A549 (cell line): ENCODE measurements around the gene ATP5F1A. TPM values are rescaled to one million over a fixed set of nuclear protein-coding genes. Genes with fewer than 3 reads are reported as not detected.

Experiments
- ATAC-seq, 2 experiments: fragments of 200-7000 bp in 1 of 2; fragments of >200 bp in 1 of 2; cut with Nextera tagmentation in 1 of 2; cut with Tn5 transposase in 1 of 2; 3 replicates each; pipeline versions ENCODE4 v1.8.0 to v1.9.1; 2018 to 2020; ENCODE audit warnings: mild to moderate bottlenecking in 1 of 2, moderate library complexity in 1 of 2
- CTCF ChIA-PET: fragments of 300-600 bp; sonication (Branson Sonifier 250); formaldehyde crosslinking; extraction: SDS; loops from one replicate; lab custom pipeline; 2021; ENCODE audit warnings: antibody characterized with exemption, inconsistent platforms; lab: Yijun Ruan, JAX
- POLR2A ChIA-PET: fragments of 350-600 bp; formaldehyde crosslinking; extraction: SDS; loops from one replicate; lab custom pipeline; 2021; ENCODE audit warnings: antibody characterized with exemption, inconsistent platforms; lab: Yijun Ruan, JAX
- DNase-seq, 2 experiments: peaks; one replicate each; pipeline versions ENCODE4 v3.0.0 to v3.0.0-alpha.2; 2011 to 2016; ENCODE audit warnings: low read depth in 1 of 2, low spot score in 1 of 2
- FAIRE-seq: peaks from 2 replicates; lab custom pipeline; 2011; peaks lifted over from hg19 to GRCh38; lab: Jason Lieb, UNC
- H3K27ac ChIP-seq, 2 experiments: fragments of >200 bp; sonication (Bioruptor Twin); formaldehyde crosslinking; 3 replicates each; pipeline ENCODE4 v1.5.1; 2016 to 2017
- H3K4me1 ChIP-seq: fragments of >200 bp; sonication (Bioruptor Twin); formaldehyde crosslinking; 3 replicates; pipeline ENCODE4 v1.6.1; 2016
- H3K4me2 ChIP-seq: fragments of >200 bp; sonication (Bioruptor Twin); formaldehyde crosslinking; 3 replicates; pipeline ENCODE4 v1.6.1; 2016
- H3K4me3 ChIP-seq: fragments of >200 bp; sonication (Bioruptor Twin); formaldehyde crosslinking; 3 replicates; pipeline ENCODE4 v1.5.1; 2016
- H3K9me3 ChIP-seq: fragments of >200 bp; sonication (Bioruptor Twin); formaldehyde crosslinking; 3 replicates; pipeline ENCODE4 v1.6.1; 2016
- CEBPB ChIP-seq, 2 experiments: fragments of >200 bp in 1 of 2; sonication (Bioruptor Twin) in 1 of 2; formaldehyde crosslinking in 1 of 2; IDR thresholded peaks; 2 replicates each; pipeline ENCODE4 v1.6.1; 2012 to 2016
- CHD4 ChIP-seq: fragments of 200-600 bp; sonication (generic); IDR thresholded peaks from 2 replicates; pipeline ENCODE4 v1.6.1; 2016; ENCODE audit warnings: antibody characterized with exemption, mild to moderate bottlenecking, borderline replicate concordance
- EHF ChIP-seq: fragments of 250-450 bp; sonication (Bioruptor Pico); IDR thresholded peaks from 2 replicates; pipeline ENCODE4 v1.5.0; 2020; ENCODE audit warnings: mild to moderate bottlenecking
- FOSL2 ChIP-seq, 2 experiments: fragments of 450-650 bp in 1 of 2; fragments of >200 bp in 1 of 2; sonication (Bioruptor Twin) in 1 of 2; formaldehyde crosslinking; IDR thresholded peaks; 2 replicates each; pipeline versions ENCODE4 v1.5.0 to v1.6.1; 2016 to 2020; ENCODE audit warnings: mild to moderate bottlenecking in 1 of 2, moderate library complexity in 1 of 2
- HOXA7 ChIP-seq: fragments of 250-450 bp; sonication (Bioruptor Pico); IDR thresholded peaks from 2 replicates; pipeline ENCODE4 v1.5.0; 2020; ENCODE audit warnings: mild to moderate bottlenecking, moderate library complexity
- HOXB5 ChIP-seq: fragments of 250-450 bp; sonication (Bioruptor Pico); IDR thresholded peaks from 2 replicates; pipeline ENCODE4 v1.5.0; 2020; ENCODE audit warnings: mild to moderate bottlenecking, moderate library complexity
- JUN ChIP-seq, 2 experiments: fragments of >200 bp; sonication (Bioruptor Twin); formaldehyde crosslinking; IDR thresholded peaks; 2 replicates in 1 of 2; 3 replicates in 1 of 2; pipeline ENCODE4 v1.6.1; 2016 to 2017
- KDM5A ChIP-seq: fragments of 200-600 bp; sonication (generic); IDR thresholded peaks from 2 replicates; pipeline ENCODE4 v1.6.1; 2016; ENCODE audit warnings: antibody characterized with exemption, mild to moderate bottlenecking
- NFE2L2 ChIP-seq: fragments of 150-350 bp; conservative IDR thresholded peaks from 2 replicates; pipeline ENCODE4 v1.6.1; 2014; ENCODE audit warnings: low read length
- NPAS2 ChIP-seq: fragments of 250-450 bp; sonication (Bioruptor Pico); IDR thresholded peaks from 2 replicates; pipeline ENCODE4 v1.8.0; 2022; ENCODE audit warnings: mild to moderate bottlenecking, moderate library complexity, borderline replicate concordance
- POLR2A ChIP-seq: IDR thresholded peaks from 2 replicates; pipeline ENCODE4 v1.6.1; 2012; ENCODE audit warnings: mild to moderate bottlenecking, low read length
- POLR2AphosphoS2 ChIP-seq: conservative IDR thresholded peaks from 2 replicates; pipeline ENCODE4 v1.6.1; 2012; ENCODE audit warnings: low read length, improper control_type of control experiment, inconsistent platforms
- RCOR1 ChIP-seq: fragments of 150-350 bp; IDR thresholded peaks from 2 replicates; pipeline ENCODE4 v1.6.1; 2014; ENCODE audit warnings: antibody characterized with exemption, low read length, low read depth
- RNF2 ChIP-seq: fragments of 200-600 bp; sonication (generic); IDR thresholded peaks from 2 replicates; pipeline ENCODE4 v1.6.1; 2016; ENCODE audit warnings: low read depth, mild to moderate bottlenecking, antibody characterized with exemption, moderate library complexity, borderline replicate concordance
- SMC3 ChIP-seq: fragments of >200 bp; sonication (Bioruptor Twin); formaldehyde crosslinking; IDR thresholded peaks from 3 replicates; pipeline ENCODE4 v1.6.1; 2018; ENCODE audit warnings: inconsistent platforms
- SREBF2 ChIP-seq: fragments of 450-650 bp; IDR thresholded peaks from 2 replicates; pipeline ENCODE4 v1.6.1; 2014; ENCODE audit warnings: mild to moderate bottlenecking, moderate library complexity
- ZFP36 ChIP-seq: fragments of 450-650 bp; IDR thresholded peaks from 2 replicates; pipeline ENCODE4 v1.6.1; 2014; ENCODE audit warnings: borderline replicate concordance; ENCODE audit not compliant: partially characterized antibody
- WGBS: methylation state at CpG from one replicate; pipeline ENCODE4 v1.1.6; 2017; ENCODE audit errors: missing lambda C conversion rate; 5-methylcytosine and 5-hydroxymethylcytosine counted together
- polyA plus RNA-seq, 4 experiments: library from polyadenylated mRNA; depleted of rRNA in 3 of 4; stranded (reverse); fragments of >200 nt; fragmentation: RNase III in 1 of 4; extraction: RNeasy Plus Mini Kit Qiagen cat#74134 plus additional on column Dnase treatment in 1 of 4; gene quantifications; 2 replicates in 3 of 4; 3 replicates in 1 of 4; pipeline ENCODE4 v1.2.3, GENCODE V29; 2011 to 2017
- TF ChIP-seq, protein P1 (sequence below): IDR thresholded peaks from 2 replicates; pipeline ENCODE4 v1.6.1; 2012
- TF ChIP-seq, protein P2 (sequence below): fragments of >200 bp; sonication (Bioruptor Twin); formaldehyde crosslinking; IDR thresholded peaks from 3 replicates; pipeline ENCODE4 v1.5.1; 2016
- TF ChIP-seq, protein P3 (sequence below): IDR thresholded peaks from 2 replicates; pipeline ENCODE4 v1.6.1; 2012

ATP5F1A gene
- polyA plus RNA-seq, 2 of the 4 experiments (the other 2 are of a cell fraction) = 422 to 543 TPM

DNA sequence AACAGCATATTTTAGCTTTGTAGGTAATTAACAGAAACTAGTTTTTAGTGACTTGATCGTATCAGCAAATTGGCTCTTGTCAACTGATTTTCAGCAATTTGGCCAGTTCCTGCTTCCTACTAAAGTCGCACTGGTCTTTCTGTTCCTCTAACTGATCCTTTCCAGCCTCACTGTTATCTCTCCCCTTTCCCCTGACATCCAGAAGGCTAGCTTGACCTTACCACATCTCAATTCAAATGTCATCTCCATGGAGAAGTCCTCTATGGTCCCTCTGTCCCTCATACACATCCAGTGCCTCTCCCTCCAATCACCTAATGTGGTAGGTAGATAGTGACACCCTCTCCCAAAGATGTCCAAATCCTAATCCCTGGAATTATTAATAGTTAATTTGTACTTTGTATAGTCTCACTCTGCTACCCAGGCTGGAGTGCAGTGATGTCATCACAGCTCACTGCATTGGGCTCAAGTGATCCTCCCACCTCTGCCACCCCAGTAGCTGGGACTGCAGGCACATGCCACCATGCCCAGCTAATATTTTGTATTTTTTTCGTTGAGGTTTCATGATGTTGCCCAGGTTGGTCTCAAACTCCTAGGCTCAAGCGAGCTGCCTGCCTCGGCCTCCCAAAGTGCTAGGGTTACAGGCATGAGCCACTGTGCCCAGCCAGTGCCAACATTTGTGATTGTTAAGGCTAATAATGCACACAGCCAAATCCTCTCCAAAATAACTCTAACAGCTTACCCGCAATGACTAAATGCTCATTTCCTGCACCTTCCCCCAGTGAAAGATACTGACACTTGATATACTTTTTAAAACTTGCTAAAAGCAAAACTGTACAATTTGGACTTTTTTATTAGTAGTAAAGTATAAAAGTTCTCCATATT, 42.9 kb downstream of the ATP5F1A start:
- CTCF ChIA-PET = interaction anchor here (0.5 to 1.8 kb wide), 2 partner anchors 19 to 144 kb away, joined by 3 to 7 read pairs; no protein-coding TSS in a partner anchor
- H3K4me3 ChIP-seq = no peak overlapping the region
- DNase-seq = no peak
- H3K4me2 ChIP-seq = no peak overlapping the region
- no peak for FAIRE-seq
- TF ChIP-seq CEBPB (IDR thresholded peaks at IDR 0.05) = no peak
- no peak for TF ChIP-seq KDM5A
- TF ChIP-seq POLR2A = no peak
- no peak for TF ChIP-seq SREBF2
- TF ChIP-seq RCOR1 = no peak
- no peak for TF ChIP-seq NFE2L2
- no peak for TF ChIP-seq FOSL2 (IDR thresholded peaks at IDR 0.05)
- no peak for TF ChIP-seq FOSL2 (CRISPR knock-in tag; IDR thresholded peaks at IDR 0.05)
- TF ChIP-seq HOXA7 (CRISPR knock-in tag) = no peak
- TF ChIP-seq RNF2 = no peak
- no peak for TF ChIP-seq CHD4
- TF ChIP-seq, protein P1, sequence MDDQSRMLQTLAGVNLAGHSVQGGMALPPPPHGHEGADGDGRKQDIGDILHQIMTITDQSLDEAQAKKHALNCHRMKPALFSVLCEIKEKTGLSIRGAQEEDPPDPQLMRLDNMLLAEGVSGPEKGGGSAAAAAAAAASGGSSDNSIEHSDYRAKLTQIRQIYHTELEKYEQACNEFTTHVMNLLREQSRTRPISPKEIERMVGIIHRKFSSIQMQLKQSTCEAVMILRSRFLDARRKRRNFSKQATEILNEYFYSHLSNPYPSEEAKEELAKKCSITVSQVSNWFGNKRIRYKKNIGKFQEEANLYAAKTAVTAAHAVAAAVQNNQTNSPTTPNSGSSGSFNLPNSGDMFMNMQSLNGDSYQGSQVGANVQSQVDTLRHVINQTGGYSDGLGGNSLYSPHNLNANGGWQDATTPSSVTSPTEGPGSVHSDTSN = no peak
- TF ChIP-seq EHF (CRISPR knock-in tag) = no peak
- no peak for TF ChIP-seq JUN (IDR thresholded peaks at IDR 0.05)
- TF ChIP-seq SMC3 = no peak
- H3K27ac ChIP-seq = no peak overlapping the region
- POLR2A ChIA-PET = no interaction called here
- H3K9me3 ChIP-seq = no peaks in the 10 kb centered on the region
- H3K4me1 ChIP-seq = no peaks in the 10 kb centered on the region
- 59% methylated on average over 6 of the region's 6 CpGs for WGBS
- no peak for ATAC-seq

DNA sequence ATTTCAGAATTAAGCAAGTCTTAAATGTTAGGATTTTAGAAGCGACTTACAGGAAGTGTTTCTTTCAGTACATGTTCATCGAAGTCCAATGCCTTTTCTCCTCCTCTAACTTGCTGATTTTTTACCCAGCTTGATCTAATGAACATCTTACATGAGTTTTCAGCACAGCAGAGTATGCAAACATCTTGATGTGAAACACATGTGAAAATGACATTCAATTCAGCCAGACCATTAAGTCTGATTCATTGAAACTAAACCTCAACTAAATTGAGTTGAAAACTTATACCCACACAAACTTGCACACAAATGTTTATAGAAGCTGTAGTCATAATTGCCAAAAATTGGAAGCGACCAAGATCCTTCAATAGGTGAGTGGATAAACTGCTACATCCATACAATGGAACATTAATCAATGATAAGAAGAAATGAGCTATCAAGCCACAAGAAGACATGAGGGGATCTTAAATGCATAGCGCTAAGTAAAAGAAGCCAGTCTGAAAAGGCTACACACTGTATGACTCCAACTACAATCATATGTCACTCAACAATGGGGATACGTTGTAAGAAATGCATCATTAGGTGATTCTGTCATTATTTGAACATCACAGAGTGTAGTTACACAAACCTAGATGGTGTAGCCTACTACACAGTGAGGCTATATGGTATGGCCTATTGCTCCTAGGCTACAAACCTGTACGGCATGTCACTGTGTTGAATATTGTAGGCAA, 44.6 kb downstream of the ATP5F1A start:
- H3K4me3 ChIP-seq = no peak overlapping the region
- H3K27ac ChIP-seq = no peak overlapping the region
- DNase-seq = no peak
- CTCF ChIA-PET = interaction anchor here (0.7 kb wide), 1 partner anchor 273 kb away, joined by 3 read pairs; no protein-coding TSS in a partner anchor
- POLR2A ChIA-PET = no interaction called here
- FAIRE-seq = no peak
- WGBS = 59% methylated on average over 6 of the region's 6 CpGs
- no peaks in the 10 kb centered on the region for H3K9me3 ChIP-seq
- ATAC-seq = no peak
- H3K4me2 ChIP-seq = no peak overlapping the region
- H3K4me1 ChIP-seq = no peaks in the 10 kb centered on the region
- TF ChIP-seq HOXA7 (CRISPR knock-in tag) = no peak
- TF ChIP-seq HOXB5 = no peak
- TF ChIP-seq POLR2AphosphoS2 = no peak
- TF ChIP-seq, protein P2, sequence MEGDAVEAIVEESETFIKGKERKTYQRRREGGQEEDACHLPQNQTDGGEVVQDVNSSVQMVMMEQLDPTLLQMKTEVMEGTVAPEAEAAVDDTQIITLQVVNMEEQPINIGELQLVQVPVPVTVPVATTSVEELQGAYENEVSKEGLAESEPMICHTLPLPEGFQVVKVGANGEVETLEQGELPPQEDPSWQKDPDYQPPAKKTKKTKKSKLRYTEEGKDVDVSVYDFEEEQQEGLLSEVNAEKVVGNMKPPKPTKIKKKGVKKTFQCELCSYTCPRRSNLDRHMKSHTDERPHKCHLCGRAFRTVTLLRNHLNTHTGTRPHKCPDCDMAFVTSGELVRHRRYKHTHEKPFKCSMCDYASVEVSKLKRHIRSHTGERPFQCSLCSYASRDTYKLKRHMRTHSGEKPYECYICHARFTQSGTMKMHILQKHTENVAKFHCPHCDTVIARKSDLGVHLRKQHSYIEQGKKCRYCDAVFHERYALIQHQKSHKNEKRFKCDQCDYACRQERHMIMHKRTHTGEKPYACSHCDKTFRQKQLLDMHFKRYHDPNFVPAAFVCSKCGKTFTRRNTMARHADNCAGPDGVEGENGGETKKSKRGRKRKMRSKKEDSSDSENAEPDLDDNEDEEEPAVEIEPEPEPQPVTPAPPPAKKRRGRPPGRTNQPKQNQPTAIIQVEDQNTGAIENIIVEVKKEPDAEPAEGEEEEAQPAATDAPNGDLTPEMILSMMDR = no peak
- TF ChIP-seq NPAS2 = no peak
- TF ChIP-seq, protein P3, sequence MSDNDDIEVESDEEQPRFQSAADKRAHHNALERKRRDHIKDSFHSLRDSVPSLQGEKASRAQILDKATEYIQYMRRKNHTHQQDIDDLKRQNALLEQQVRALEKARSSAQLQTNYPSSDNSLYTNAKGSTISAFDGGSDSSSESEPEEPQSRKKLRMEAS = no peak
- no peak for TF ChIP-seq ZFP36
- no peak for TF ChIP-seq SMC3
